ENCODE measurements around the gene KIF1A.

DNA sequence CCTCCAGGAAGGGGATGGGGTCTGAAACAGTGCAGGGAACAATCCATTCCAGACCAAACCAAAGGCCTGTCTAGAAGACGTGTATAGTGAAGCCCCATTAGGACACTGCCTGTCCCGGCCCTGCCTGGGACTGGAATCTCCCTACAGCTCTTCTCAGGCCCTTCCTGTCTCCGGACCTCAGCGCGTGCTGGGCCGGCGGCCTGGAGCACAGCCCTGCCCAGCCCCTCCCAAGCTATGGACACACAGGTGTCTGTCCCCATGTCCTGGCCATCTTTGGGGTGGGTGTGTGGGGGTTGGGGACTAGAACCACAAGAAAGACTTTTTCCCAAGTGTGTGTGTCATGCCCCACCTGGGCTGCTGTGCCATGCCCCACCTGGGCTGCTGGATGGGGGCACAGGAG, 51.8 kb downstream of the KIF1A start:
- TF ChIP-seq TAF1 (IDR thresholded peaks at IDR 0.05; ENCODE audit: borderline replicate concordance, insufficient read depth, low read length), result no peak
- TF ChIP-seq, protein P1, sequence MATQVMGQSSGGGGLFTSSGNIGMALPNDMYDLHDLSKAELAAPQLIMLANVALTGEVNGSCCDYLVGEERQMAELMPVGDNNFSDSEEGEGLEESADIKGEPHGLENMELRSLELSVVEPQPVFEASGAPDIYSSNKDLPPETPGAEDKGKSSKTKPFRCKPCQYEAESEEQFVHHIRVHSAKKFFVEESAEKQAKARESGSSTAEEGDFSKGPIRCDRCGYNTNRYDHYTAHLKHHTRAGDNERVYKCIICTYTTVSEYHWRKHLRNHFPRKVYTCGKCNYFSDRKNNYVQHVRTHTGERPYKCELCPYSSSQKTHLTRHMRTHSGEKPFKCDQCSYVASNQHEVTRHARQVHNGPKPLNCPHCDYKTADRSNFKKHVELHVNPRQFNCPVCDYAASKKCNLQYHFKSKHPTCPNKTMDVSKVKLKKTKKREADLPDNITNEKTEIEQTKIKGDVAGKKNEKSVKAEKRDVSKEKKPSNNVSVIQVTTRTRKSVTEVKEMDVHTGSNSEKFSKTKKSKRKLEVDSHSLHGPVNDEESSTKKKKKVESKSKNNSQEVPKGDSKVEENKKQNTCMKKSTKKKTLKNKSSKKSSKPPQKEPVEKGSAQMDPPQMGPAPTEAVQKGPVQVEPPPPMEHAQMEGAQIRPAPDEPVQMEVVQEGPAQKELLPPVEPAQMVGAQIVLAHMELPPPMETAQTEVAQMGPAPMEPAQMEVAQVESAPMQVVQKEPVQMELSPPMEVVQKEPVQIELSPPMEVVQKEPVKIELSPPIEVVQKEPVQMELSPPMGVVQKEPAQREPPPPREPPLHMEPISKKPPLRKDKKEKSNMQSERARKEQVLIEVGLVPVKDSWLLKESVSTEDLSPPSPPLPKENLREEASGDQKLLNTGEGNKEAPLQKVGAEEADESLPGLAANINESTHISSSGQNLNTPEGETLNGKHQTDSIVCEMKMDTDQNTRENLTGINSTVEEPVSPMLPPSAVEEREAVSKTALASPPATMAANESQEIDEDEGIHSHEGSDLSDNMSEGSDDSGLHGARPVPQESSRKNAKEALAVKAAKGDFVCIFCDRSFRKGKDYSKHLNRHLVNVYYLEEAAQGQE (IDR thresholded peaks at IDR 0.05; ENCODE audit: insufficient read depth in 1 of 2, low read depth in 2 of 2, low read length in 2 of 2), result no peak
- no peak for TF ChIP-seq POLR2AphosphoS5 (IDR thresholded peaks at IDR 0.05; ENCODE audit: low read depth, low read length)
- TF ChIP-seq FOXP2 (optimal IDR thresholded peaks at IDR 0.05; ENCODE audit: borderline replicate concordance, extremely low read depth, extremely low read length, insufficient read depth), result no peak
- TF ChIP-seq SIN3A (IDR thresholded peaks at IDR 0.05; ENCODE audit: borderline replicate concordance, insufficient read depth, low read length), result no peak
